Endothelial cell of umbilical vein (primary cell): Measurements from ENCODE around the gene KRTAP10-1. TPM values are rescaled to one million over a fixed set of nuclear protein-coding genes. Genes with fewer than 3 reads are reported as not detected.

Experiments used
- BruUV-seq: library from RNA; stranded (reverse); fragments of 400-500 nt; replicated peaks from 2 replicates; lab custom pipeline; 2021; lab: Mats Ljungman, UMichigan
- CTCF ChIA-PET: fragments of 300-600, 350-600 bp; sonication (Branson Sonifier 250); formaldehyde crosslinking; loops from one replicate; lab custom pipeline; 2021; ENCODE audit warnings: antibody characterized with exemption, inconsistent platforms; lab: Charles Lee
- POLR2A ChIA-PET: fragments of 300-600, 350-600 bp; sonication (Branson Sonifier 250); formaldehyde crosslinking; loops from one replicate; lab custom pipeline; 2021; ENCODE audit warnings: antibody characterized with exemption, inconsistent platforms; lab: Charles Lee
- DNase-seq: peaks from one replicate; pipeline ENCODE4 v3.0.0-alpha.2; 2011; ENCODE audit warnings: low read depth, low spot score
- FAIRE-seq: peaks from 2 replicates; lab custom pipeline; 2011; peaks lifted over from hg19 to GRCh38; lab: Jason Lieb, UNC
- H2AFZ ChIP-seq: 2 replicates; pipeline ENCODE4 v1.6.0; 2012; ENCODE audit warnings: low read depth, low read length, control low read depth, inconsistent platforms
- H3K27ac ChIP-seq: 2 replicates; pipeline ENCODE4 v1.5.1; 2011; ENCODE audit warnings: low read depth, mild to moderate bottlenecking, control low read depth, low read length, moderate library complexity; ENCODE audit not compliant: insufficient read depth
- H3K27me3 ChIP-seq, 2 experiments: 2 replicates each; pipeline versions ENCODE4 v1.6.0 to v1.6.1; 2011; ENCODE audit warnings: low read length in 2 of 2, mixed read lengths in 1 of 2; ENCODE audit not compliant: control insufficient read depth in 2 of 2, insufficient read depth in 2 of 2
- H3K36me3 ChIP-seq, 2 experiments: 2 replicates in 1 of 2; 3 replicates in 1 of 2; pipeline ENCODE4 v1.5.1; 2011; ENCODE audit warnings: low read length in 2 of 2, mild to moderate bottlenecking in 1 of 2, moderate library complexity in 1 of 2; ENCODE audit not compliant: control insufficient read depth in 2 of 2, insufficient read depth in 2 of 2; ENCODE audit errors: extremely low read depth in 1 of 2
- H3K4me1 ChIP-seq: 3 replicates; pipeline ENCODE4 v1.5.1; 2011; ENCODE audit warnings: mild to moderate bottlenecking, low read length; ENCODE audit not compliant: control insufficient read depth, insufficient read depth; ENCODE audit errors: extremely low read depth
- H3K4me2 ChIP-seq: 2 replicates; pipeline ENCODE4 v1.6.1; 2011; ENCODE audit warnings: low read length, control low read depth, mixed read lengths; ENCODE audit not compliant: insufficient read depth
- H3K4me3 ChIP-seq, 3 experiments: fragments of 200-600 bp in 1 of 3; sonication (generic), shearing (Covaris generic) in 1 of 3; replicated peaks in 1 of 3; 2 replicates each; pipeline ENCODE4 v1.5.1; 2011 to 2016; ENCODE audit warnings: control low read depth in 3 of 3, low read length in 3 of 3, mild to moderate bottlenecking in 2 of 3, inconsistent platforms in 1 of 3, low read depth in 1 of 3, moderate library complexity in 1 of 3; ENCODE audit not compliant: insufficient read depth in 1 of 3
- H3K79me2 ChIP-seq: 2 replicates; pipeline ENCODE4 v1.6.0; 2012; ENCODE audit warnings: low read length, inconsistent platforms; ENCODE audit not compliant: control insufficient read depth, insufficient read depth
- H3K9ac ChIP-seq: replicated peaks from 2 replicates; pipeline ENCODE3; 2011; ENCODE audit warnings: low read length, control low read depth; ENCODE audit not compliant: insufficient read depth; ENCODE audit errors: extremely low read depth
- H3K9me1 ChIP-seq: replicated peaks from 3 replicates; pipeline ENCODE4 v1.6.0; 2011; ENCODE audit warnings: mild to moderate bottlenecking, low read length; ENCODE audit not compliant: control insufficient read depth, insufficient read depth; ENCODE audit errors: extremely low read depth
- H3K9me3 ChIP-seq: replicated peaks from 2 replicates; pipeline ENCODE4 v1.5.1; 2012; ENCODE audit warnings: low read length, inconsistent platforms; ENCODE audit not compliant: control insufficient read depth, insufficient read depth
- H4K20me1 ChIP-seq: replicated peaks from 2 replicates; pipeline ENCODE3; 2011; ENCODE audit warnings: mild to moderate bottlenecking, low read length; ENCODE audit not compliant: control insufficient read depth, insufficient read depth; ENCODE audit errors: extremely low read depth
- EZH2 ChIP-seq: IDR thresholded peaks from 2 replicates; pipeline ENCODE4 v1.6.1; 2012; ENCODE audit warnings: borderline replicate concordance, low read depth, mild to moderate bottlenecking, moderate library complexity, low read length, inconsistent platforms; ENCODE audit not compliant: severe bottlenecking
- GATA2 ChIP-seq: IDR thresholded peaks from 2 replicates; pipeline ENCODE4 v1.7.0; 2011; ENCODE audit warnings: low read depth, mild to moderate bottlenecking, moderate library complexity, mixed read lengths, low read length; ENCODE audit not compliant: insufficient read length, insufficient read depth
- JUN ChIP-seq: IDR thresholded peaks from 2 replicates; pipeline ENCODE4 v1.6.1; 2011; ENCODE audit warnings: borderline replicate concordance, low read depth; ENCODE audit not compliant: insufficient read length, insufficient read depth
- MAX ChIP-seq: IDR thresholded peaks from 2 replicates; pipeline ENCODE4 v1.6.1; 2011; ENCODE audit not compliant: insufficient read depth, insufficient read length
- MYC ChIP-seq: IDR thresholded peaks from one replicate; pipeline ENCODE4 v1.6.1; 2011; ENCODE audit warnings: mild to moderate bottlenecking, low read depth, low read length
- POLR2A ChIP-seq: IDR thresholded peaks from 2 replicates; pipeline ENCODE4 v1.6.1; 2012; ENCODE audit warnings: low read depth, mild to moderate bottlenecking, control low read depth, low read length
- POLR2AphosphoS5 ChIP-seq: IDR thresholded peaks from 2 replicates; pipeline ENCODE4 v1.6.1; 2012; ENCODE audit warnings: low read depth, mild to moderate bottlenecking, control low read depth, low read length, moderate library complexity; ENCODE audit not compliant: insufficient read depth
- dilution Hi-C: fragments of 300-500 bp; cut with MboI; formaldehyde crosslinking; loops from one replicate; pipeline ENCODE4 v1.15.0; 2019; ENCODE audit warnings: low sequenced_read_pairs; ENCODE audit not compliant: extremely low pct_ligation_motif_present
- intact Hi-C: fragments of 100-400 bp; cut with micrococcal nuclease; formaldehyde crosslinking; loops from one replicate; pipeline ENCODE4 v1.10.0; 2022
- polyA plus RNA-seq, 4 experiments: library from polyadenylated mRNA; depleted of rRNA in 3 of 4; stranded (reverse) in 3 of 4; unstranded in 1 of 4; fragments of >200 nt; gene quantifications; 2 replicates each; pipeline versions ENCODE4 v1.2.1 to v1.2.3, GENCODE V29; 2011 to 2012; ENCODE audit warnings: missing spikeins in 1 of 4
- total RNA-seq: library from RNA; stranded (reverse); gene quantifications from 2 replicates; pipeline ENCODE4 v1.2.3, GENCODE V29; 2021
- TF ChIP-seq, protein P1 (sequence below), 2 donors: IDR thresholded peaks; 1 replicate in 1 of 2; 2 replicates in 1 of 2; pipeline ENCODE4 v1.5.1; 2011; ENCODE audit warnings: low read length in 2 of 2, mild to moderate bottlenecking in 2 of 2, moderate library complexity in 2 of 2, control low read depth in 1 of 2, inconsistent platforms in 1 of 2, low read depth in 1 of 2; ENCODE audit not compliant: insufficient read depth in 1 of 2; ENCODE audit errors: extremely low read depth in 1 of 2

The KRTAP10-1 gene
- total and polyA plus RNA-seq, 2 donors (not counting 3 experiments of a cell fraction or from before 2014, with no cell fraction given) = not detected

DNA sequence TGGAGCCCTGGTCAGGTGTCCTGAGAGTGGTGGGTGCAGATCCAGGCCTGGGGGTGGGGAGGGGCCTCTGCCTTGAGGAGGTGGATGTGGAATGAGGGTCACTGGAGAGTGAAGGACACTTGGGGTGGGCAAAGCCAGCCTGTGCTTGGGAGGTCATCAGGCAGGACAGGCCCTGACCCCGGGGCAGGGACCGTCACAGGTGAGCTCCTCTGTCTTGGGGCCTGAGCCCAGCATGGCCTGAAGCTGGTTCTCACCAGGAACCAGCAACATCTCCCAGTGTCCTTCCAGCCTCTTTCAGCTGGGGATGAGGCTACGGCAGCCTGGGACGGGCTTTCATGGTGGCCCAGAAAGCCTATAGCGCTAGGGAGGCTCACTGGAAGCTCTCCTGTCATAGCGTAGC, 12.1 kb upstream of the KRTAP10-1 start:
- Histone ChIP-seq H2AFZ (no peak overlapping the region), H3K9me1 (no peaks in the 10 kb centered on the region), H3K79me2 (no peaks in the 10 kb centered on the region), H3K36me3 (no peaks in the 10 kb centered on the region), H3K27me3 (peaks cover 5 to 6% of the 10 kb centered on the region in 2 experiments), H3K27ac (no peak overlapping the region), H3K4me1 (no peaks in the 10 kb centered on the region), H3K4me3 (no peak overlapping the region), H4K20me1 (no peaks in the 10 kb centered on the region), H3K4me2 (no peak overlapping the region), H3K9me3 (no peaks in the 10 kb centered on the region), H3K9ac (no peak overlapping the region)
- TF ChIP-seq POLR2A = no peak
- no peak for TF ChIP-seq JUN
- no peak for TF ChIP-seq MAX
- no peak for TF ChIP-seq GATA2
- no peak for TF ChIP-seq MYC
- TF ChIP-seq POLR2AphosphoS5 = no peak
- TF ChIP-seq, protein P1, sequence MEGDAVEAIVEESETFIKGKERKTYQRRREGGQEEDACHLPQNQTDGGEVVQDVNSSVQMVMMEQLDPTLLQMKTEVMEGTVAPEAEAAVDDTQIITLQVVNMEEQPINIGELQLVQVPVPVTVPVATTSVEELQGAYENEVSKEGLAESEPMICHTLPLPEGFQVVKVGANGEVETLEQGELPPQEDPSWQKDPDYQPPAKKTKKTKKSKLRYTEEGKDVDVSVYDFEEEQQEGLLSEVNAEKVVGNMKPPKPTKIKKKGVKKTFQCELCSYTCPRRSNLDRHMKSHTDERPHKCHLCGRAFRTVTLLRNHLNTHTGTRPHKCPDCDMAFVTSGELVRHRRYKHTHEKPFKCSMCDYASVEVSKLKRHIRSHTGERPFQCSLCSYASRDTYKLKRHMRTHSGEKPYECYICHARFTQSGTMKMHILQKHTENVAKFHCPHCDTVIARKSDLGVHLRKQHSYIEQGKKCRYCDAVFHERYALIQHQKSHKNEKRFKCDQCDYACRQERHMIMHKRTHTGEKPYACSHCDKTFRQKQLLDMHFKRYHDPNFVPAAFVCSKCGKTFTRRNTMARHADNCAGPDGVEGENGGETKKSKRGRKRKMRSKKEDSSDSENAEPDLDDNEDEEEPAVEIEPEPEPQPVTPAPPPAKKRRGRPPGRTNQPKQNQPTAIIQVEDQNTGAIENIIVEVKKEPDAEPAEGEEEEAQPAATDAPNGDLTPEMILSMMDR (IDR thresholded peaks at IDR 0.05; ENCODE audit: extremely low read depth in 1 of 2, insufficient read depth in 1 of 2, low read depth in 1 of 2, low read length in 2 of 2) = no peak
- no peak for TF ChIP-seq EZH2
- no peak for DNase-seq
- CTCF ChIA-PET = no interaction called here
- POLR2A ChIA-PET = no interaction called here
- dilution Hi-C loops = no loop called here
- BruUV-seq = no TSS peak
- no peak for FAIRE-seq
- intact Hi-C loops = no loop called here
